GM19397 (cell line): ENCODE measurements around the gene FRMD4A.

ENCODE experiments used
- ATAC-seq: cut with Tn5 transposase; IDR thresholded peaks from one replicate; pipeline ENCODE4 v1.9.1; 2021; ENCODE audit warnings: mild to moderate bottlenecking, moderate library complexity; ENCODE audit not compliant: unreplicated experiment

FRMD4A gene

DNA sequence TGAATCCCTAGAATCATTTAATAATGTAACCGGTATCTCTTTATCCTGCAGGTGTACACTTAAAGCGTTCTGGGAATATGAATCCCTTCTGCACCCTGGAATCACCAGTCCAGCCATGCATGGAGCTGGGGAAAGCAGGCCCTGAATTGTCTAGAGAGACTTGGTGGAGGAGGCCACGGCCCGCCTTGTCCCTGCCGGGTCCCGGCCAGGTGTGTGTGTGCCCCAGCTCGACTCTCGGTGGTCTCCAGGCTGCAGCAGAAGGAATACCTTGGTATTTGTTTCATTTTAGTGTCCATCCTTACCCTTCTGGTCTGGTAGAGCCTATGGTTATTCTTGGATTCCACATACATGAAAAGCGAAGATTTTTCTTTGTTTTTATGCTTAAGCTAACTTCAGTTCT lies 685.9 kb downstream of the FRMD4A start:
- no peak for ATAC-seq

DNA sequence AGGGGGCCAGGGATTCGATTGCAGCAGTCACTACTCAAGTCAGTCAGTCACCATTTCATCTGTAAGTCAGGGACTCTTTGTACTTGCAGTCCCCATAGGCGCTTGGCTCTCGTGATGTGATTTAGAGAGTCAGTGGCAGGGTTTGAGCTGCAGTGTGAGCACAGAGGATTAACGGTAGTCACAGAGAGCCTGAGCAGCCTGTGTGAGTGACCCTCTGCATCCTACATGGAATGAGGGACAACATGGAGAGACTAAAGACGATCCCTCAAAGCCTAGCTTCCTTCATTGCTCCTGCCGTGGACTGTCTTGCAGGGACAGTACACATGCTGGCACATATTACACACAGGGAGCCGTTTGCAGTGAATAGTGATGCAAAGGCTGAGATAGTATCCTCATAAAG lies 687.7 kb downstream of the FRMD4A start:
- ATAC-seq = no peak

DNA sequence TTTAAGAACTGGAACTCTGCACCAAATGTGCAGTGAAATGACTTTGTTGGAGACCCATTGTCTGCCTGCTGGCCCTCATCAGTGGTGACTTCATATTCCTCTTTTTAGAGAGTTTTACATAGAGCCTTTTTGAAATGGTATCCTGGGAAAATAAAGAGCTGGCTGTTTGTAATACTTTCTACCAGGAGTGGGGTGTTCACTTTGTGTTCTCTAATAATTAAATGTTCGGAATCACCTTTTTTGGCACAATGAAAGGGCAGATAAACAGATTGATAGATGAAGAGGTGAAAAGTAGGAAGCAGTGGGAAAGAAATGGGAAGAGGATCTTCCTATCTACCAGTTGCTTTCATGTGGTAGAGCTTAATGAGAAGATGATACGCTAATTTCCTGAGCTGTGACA lies 688.4 kb downstream of the FRMD4A start:
- ATAC-seq = no peak

DNA sequence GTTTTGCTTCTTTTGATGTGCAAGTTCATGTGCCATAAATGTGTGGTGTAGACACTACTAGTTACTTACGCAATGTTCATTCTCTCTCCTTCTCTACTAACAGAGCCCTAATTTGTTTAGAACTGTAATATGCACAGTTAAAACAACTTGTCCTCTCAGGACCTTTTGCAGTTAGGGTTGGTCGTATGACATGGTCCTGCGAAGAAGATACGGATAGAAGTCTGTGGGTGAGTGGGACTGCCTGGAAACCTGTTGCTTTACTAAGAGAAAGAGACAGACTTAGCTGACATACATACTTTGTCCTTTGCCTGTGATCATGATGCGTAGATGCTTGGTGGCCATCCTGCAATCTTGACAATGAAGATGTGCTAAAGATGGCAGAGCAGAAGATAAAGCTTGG lies 692.8 kb downstream of the FRMD4A start:
- no peak for ATAC-seq

DNA sequence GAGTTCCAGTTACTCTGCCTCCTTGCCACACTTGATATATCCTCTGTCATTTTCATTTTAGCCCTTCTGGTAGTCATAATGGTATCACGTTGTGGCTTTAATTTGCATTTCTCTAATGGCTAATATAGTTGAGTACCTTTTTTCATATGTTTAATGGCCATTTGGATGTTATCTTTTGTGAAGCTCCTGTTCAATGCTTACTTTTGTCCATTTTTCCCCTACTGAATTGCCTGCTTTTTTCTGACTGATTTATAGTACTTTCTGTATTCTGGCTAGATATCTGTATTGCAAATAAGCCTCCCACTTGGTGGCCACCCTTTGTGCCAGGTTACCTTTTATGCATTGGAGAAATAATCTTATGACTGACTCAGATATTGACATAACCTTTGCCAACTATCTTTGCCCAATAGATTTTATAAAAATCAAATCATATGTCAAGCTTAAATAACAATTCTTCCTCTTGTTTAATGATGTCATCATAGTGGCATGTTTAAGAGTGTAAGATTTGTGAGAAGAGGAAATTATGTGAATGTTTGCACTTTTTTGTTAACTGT lies 693.3 kb downstream of the FRMD4A start:
- ATAC-seq = no peak

DNA sequence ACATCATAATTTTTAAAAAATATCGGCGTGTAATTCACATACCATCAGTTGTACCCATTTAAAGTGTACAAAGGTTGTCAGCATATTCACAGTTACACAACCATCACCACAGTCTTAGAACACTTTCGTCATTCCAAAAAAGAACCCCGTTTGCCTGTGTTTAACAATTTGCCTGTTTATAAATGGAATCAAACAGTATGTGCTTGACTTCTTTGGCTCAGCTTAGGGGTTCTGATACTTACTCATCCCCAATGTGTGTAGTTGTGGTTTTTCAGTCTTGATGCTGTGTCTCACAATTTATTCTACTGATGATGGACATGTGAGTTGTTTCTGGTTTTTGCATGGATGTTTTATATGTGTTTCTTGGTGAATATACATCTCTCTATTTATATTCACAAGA lies 693.9 kb downstream of the FRMD4A start:
- no peak for ATAC-seq

DNA sequence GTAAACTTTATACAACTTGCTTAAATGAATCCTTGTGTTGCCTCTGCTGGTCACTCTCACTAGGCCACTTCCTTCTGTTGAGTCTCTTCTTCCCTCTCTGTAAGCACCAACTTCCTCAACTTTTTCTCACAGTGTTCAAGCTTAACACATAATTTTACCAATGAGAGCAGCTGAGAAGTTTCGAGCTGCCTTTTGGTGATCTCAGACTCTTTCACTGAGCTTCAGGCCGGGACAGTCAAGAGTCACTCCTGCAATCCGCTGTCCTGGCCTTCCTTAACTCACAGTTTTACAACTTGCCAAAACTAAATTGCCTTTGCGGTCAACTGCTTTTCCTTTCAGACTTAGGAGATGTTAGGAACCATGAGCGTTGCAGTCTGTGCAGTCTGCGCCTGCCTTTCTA lies 696.5 kb downstream of the FRMD4A start:
- ATAC-seq = no peak

DNA sequence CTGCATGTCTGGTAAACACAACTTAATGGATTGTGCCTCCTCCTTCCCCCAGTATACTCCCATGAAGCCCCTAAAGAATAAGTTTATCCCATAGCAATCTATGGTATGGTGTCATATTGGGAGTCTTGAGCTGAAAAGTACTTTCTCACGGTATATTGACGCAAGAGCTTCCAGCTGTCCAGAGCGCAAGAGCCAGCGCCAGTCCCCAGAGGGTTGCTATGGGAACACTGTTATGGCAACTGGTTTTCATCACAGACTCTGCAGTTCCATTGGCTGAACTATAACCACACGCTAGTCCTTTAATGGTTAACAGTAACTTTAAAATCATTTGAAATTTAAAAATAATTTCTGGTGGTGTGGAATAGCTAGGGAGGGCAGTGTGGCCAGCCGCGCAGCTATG lies 697.0 kb downstream of the FRMD4A start:
- no peak for ATAC-seq

DNA sequence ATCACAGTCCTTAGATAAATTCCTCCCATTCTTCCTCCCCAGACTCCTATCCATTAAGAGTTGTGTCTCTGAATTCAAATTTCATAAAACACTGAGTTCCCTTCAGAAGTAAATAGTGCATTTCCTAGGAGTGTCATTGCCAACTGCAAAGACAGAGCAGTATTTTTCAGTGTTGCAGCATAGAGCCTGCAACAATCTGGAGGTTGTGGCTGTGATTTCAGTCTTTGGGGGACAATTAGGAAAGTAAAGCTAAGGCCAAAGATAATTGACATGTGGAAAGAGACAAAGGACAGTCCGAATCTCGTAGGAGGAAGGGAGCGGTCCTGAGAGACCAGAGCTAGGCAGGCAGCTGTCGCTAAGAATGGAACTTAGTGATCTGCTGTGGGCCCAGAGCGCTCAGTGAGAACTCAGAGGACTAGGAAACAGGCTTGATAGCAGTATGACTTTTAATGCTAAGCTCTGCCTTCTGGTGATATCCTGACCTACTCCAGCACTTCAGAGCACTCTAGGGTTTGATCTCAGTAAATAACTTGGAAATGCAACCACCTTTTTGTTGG lies 697.8 kb downstream of the FRMD4A start:
- ATAC-seq = no peak

DNA sequence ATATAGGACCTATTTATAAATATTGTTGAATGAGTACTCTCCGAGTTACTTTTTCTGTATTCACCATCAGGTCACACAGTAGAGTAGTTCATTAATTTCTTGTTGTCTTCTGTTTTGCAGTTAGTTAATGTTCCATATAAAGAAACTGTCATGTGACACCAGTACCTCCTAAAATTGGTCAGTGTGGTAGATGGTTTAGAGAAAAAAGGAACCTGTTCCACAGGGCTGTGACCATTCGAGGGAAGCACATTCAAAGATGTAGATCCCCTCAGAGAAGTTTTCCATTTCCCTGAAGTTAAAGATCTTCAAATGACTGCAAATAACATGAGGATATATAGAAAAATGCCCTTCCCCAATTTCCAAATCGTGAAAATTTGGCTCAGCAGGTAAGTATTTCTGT lies 698.3 kb downstream of the FRMD4A start:
- no peak for ATAC-seq

DNA sequence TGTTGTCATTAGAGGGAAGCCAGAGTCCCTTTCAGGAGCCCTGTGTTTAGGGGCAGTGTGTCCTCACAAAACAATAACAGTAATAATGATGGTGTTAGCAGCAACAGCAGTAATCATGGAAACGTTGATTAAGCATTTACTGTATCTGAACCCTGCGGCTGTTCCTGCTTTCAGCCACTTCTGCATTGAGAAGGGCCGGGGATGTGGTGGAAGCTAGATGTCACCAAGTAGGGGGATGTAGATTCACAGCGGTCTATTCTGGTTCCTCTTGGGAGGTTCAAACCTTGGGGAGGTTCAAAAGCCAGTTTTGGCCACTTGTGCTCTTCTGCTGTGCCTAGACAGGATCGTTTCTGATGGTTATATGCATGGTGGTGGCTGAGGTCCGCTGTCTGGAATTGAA lies 699.1 kb downstream of the FRMD4A start:
- no peak for ATAC-seq

DNA sequence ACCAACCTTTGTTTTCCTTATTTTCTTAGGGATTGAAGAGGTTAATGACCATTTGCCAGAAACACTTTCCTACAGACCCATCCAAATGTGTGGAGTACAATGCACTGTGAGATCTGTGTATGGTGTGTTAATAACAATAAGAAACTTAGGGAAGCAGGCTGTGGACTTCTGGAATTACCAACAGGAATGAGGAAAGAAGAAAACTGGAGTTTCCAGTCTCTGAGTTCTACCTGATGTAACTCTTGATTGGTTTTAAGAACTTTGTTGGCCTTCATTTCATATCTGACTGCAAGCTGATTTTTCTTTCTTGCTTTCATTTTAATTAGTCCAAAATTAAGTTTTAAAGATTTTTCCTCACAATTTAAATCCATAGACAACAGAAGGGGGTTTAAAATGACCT lies 700.5 kb downstream of the FRMD4A start:
- ATAC-seq = no peak

DNA sequence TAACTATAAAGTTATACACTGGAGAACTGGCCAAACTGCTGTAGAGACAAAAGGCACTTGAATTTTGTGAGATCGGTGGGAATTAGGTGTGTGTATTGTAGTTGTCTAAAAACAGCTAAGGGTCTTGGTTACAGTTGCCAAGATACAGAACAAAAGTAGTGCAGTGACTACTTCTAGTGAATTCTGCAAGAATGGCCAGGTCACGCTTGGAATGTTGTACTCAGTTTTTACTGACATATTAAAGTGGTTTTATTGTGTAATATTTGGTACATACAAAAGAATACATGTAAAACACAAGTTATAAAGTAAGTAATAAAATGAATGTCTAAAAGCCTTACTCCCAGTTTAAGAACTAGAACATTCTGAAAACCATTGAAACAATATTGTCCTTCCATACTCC lies 701.6 kb downstream of the FRMD4A start:
- ATAC-seq = no peak

DNA sequence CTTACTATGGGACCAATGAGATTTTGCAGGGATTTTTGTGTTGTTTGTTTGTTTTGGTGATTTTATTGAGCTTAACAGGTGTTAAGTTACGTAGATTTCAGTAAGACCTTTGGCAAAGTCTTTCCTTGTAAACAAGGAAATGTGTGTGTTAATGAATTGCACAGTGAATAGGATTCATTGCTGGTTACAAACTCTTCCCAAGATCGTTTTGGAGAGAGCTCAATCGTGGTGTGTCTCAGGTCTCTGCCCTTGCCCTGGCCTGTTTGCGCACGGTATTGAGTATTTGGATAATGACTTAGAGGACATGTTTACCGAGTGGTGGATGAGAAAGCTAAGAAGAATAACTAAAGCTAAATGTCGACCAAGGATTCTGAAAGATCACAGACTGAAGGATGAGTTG lies 702.1 kb downstream of the FRMD4A start:
- no peak for ATAC-seq

DNA sequence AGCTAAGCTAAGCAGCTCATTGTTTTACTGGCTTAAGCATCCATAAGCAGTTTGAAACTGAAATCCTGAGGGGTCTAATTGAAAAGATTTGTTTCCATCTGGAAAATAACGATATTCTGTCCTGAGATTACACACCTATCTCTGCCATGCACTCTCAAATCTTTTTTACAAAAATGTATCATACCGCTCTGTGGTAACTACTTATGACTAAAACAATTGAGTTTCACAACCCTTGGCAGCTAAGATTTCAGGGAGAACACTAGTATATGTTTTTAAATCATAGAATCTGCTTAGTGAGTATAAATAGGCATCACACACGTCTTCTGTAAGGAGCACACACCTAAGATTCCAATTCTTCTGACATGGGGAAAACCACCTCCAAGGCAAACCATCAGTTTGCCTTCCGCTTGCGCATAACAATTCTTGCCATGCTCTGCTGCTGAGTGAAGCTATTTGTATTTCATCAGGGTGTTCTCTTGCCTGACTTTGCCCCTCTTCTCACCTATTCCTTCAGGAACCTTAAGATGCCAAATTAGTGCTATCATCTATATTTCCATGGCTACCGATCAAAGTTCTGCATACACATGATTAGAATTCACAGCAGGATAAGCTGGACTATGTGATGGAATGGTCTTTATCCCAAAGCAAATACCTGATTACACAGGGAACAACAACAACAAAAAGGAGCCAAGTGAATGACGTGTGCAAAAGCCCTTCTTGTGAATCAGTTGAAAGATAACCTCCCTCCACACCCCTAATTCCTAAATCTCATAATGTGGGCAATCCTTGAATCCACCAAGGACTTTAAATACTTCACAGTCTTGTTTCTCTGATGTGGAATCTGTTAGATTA lies 703.0 kb downstream of the FRMD4A start:
- no peak for ATAC-seq

DNA sequence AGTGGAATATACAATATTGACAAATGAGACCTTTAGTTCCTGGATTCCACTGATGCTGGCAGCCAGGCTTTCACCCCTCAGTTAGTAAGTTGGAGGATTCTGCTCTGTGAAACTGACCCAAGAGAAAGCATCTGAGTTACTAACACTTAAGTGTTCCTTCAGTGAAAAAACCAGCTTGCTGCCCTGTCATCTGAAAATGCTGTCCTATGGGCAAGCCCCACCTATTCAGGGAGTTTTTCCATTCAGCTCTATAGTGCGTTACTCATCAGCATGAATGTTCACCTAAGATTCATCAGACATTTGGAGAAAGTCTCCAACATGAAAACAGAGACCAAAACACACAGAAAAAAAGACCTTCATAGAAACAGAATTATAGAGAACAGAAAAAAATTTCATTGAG lies 706.1 kb downstream of the FRMD4A start:
- no peak for ATAC-seq

DNA sequence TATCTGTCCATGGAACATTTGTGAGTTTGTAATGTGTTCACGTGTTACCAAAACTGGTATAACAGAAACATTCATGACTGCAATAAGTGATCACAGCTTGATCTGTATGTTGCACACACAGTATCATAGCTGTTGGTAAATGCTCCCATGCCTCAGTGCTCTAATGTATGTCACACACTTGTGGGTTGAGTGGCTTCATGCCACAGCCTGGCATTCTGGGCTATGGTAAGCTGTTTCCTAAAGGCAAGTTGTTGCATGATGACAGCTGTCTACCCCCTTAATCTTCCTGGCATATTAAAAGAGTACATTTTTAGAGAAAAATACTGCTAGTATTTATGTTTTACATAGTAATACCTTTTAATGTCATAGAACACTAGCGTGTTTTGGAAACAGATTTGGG lies 708.8 kb downstream of the FRMD4A start:
- ATAC-seq = no peak

DNA sequence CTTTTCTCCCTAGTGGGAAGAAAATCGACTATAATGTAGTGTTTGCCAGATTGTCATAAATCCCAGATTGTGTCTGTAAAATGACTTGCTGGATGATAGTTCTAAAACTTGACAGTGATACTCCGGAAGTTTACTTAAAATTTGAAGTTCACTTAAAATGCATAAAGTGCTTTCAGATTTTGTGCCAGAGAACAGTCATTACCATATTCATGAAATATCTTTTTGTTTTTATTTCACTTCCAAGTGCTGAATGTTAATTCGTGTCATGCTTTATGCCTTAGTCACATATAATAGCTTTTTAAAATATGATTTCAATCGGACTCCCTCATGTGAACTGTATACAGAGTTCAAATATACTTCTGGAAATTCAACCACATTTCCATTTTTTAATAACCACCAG lies 713.6 kb downstream of the FRMD4A start:
- ATAC-seq = no peak

DNA sequence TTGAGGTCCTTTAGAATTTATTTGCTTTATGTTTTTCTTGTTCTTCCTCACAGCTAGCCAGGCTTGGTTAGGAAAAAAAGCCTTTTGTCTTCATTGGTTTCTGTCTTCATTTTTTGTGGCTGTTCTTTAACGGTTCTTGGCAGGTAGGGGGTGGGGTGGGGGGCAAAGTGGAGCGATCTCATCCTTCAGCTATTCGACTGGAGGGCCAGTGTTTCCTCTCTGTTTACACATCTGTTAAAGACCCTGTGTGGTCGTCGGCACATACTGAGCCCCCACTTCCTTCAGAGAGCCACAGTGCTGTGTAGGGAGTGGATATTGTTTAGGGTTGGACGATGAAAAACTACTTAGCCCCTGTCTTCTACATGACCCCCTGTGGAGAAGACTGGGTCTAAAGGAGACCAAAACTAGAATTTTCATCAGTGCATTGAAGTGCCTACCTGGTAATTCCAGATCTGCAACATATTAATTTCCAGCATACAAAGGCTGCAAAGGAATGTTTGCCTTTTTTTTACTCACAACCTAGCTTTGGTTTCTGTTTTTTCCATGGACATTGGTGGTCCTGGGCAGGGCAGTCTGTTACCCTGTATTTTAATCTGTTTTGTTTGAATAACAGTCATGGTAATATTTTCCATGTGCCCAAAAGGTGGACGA lies 714.9 kb downstream of the FRMD4A start:
- no peak for ATAC-seq

DNA sequence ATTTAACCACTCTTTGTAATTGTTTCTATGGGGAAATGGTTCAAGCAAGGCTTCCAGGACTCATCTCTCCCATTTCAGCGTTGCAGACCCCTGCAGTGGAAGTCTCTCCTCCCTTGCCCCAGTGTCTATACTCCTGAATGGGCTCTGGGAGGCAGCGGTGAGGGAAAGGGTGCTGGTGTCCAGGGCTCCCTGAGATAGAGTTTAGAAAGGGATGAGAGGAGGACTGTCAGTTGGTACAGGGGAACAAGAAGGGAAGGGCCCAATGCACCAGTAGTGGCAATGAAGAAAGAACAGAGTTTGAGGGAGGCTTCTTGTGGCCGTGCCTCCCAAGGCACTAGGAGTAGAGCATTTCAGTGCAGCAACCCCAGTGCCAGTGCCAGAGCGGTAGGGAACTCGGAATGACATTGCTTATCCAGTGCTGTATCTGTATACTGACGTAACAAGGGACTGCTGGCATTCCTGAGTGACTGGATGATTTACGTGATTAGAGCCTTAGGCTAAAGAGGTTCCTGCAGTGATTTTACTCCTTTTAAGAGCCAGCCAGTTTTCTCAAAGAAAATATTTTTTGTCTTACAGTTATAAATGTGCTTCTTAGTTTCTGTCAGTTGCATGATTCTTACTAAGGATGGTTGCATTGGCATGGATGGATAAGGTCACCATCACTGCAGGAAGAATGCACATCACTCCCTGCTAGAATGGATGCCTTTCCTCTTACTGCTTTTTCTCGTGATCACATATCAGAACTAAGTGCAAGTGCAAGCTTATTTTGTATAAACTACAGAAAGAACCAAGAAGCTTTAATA lies 716.0 kb downstream of the FRMD4A start:
- ATAC-seq = no peak

DNA sequence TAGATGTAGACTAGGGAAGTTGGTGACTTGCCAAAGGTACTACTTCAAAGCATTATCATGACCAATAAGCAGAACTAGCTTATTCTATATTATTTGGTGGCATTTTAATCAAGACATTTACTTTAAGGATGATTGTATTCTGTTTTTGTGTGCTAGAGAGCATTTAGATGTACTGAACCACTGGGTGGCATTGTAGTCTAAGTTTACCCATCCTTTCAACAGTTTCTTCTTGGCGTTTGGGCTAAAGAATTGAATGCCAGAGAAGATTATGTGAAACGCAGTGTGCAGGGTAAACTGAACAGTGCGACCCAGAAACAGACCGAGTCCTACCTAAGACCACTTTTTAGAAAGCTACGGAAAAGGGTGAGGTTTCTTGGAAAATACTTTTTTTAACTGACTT lies 717.2 kb downstream of the FRMD4A start:
- ATAC-seq = no peak
